ENCODE data around the gene GOLIM4.

The GOLIM4 gene

DNA sequence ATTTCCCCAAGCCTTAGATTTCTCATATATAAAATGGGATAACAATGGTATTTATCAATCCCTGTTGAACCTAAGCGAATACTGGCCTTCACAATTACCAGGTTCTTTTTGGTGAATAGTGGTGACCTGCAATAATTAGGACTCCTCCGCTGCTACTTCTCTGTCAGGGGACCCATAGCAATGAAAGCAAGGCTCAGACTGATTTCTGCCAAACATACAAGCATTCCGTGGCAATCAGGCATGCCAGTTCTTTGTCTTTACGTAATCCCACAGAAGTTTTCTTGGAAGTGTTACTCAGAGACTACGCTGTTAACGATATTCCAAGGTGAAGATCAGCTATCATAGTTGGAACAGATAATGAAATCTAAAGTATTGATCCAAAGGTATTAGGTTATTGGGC lies 105.7 kb downstream of the GOLIM4 start:
- DNase-seq (ENCODE audit: low read depth), result no peak

DNA sequence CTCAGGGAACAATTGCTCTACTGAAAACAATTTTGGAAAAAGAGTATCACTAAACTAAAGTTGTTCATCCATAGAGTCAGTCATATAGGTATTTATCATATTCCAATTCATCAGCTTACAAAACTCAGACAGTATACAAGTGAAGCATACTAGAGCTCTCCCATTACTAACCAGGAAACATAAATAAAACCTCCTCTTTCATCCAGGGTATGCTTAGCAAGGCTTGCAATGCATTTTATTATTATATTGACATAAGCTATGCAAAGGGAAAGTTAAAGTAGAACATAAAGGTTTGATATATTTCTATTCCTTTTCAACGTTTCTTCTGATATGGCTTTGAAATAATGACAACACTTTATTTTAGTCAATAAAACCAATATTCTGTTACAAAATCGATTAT lies 106.7 kb downstream of the GOLIM4 start:
- no peak for DNase-seq (ENCODE audit: low read depth)

DNA sequence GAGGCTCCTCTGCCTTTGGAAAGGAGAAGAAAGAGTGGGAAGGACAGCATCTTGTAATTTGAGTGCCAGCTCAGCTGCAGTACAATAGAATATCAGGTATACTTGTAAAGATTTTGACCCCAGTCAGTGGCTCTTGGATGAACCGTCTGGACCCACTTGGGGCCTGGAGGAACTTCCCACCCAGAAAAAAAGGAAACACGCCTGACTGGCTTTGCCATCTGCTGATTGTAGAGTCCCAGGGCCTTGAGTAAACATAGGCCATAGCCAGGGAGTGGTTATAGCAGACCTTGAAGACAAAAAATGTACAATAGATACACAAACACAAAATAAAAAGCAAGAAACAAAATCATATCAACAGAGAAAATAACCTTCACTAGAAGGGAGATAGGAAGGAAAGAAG lies 112.1 kb downstream of the GOLIM4 start:
- DNase-seq (ENCODE audit: low read depth), result no peak

DNA sequence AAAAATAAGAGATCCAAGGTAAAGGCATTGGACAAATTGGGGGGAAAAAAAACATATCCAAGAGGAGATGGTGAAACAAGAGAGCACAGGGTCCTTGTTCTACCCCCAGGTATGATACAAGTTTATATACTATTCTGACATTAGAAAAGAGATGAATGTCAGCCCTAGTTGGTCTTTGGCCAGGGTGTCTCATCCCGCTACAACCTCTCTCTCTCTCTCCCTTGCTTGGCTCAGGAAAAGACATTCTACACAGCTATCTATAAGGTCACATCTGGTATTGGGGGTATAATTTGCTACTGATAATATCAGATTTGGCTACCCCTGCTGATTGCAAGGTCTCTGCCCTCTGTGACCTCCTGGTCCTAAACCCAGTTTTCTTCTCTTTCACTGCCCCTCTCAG lies 117.2 kb downstream of the GOLIM4 start:
- DNase-seq (ENCODE audit: low read depth), result no peak

DNA sequence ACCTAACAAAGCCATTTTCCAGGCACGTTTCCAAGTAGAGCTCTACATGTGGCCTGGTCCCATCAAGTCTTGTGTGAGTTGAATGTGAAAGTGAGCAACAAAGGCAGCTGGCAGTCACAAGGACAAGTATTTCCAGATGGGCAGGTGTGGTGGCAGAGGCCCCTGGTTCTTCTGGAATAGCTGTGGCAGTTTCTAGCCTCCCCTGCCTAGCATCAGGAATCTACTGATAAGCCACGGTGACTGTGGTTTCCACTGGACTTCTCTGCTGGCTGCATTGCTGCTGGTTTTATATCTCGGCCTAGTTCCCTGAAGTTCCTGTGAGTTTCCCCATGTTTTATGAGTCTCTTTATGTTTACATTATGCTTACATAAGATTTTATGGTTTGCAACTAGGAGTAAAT lies 117.7 kb downstream of the GOLIM4 start:
- DNase-seq (ENCODE audit: low read depth), result no peak

DNA sequence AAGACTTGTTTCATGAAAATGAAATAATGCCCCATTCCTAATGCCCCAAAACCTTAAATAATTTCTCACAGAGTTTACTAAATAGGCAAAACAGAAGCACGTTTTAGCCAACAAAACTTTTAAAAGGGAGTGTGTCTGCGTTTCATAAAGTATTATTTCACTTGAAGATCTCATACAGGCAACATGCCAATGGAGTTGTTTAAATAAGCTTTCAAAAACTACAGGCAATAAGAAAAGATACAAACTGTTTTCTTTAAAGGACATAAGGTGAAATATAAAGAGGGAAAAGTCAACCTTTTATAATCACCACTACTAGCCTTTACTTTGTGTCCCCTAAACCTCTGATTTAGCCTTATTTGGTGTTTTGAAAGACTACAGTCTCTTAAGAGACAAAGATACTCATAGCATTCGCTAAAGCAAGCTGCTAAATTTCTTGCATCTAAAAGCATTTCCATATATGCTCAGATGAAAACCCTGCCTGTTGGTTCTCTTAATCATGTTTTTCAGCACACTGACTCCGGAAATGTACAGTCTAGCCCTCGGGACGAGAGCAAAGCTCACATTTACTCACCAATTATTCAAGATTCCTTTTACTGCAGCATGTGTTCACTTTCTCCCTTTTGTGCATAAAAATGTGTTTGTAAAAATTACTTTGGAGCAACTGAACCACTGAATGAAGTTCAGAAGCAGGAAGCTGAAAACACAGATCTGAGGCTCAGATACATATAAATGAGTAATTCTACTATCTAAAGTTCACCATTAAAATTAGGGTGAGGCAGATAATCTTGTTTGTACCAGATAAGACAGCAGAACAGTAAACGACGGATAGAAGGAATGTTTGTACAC lies 119.0 kb downstream of the GOLIM4 start:
- DNase-seq (ENCODE audit: low read depth), result no peak

DNA sequence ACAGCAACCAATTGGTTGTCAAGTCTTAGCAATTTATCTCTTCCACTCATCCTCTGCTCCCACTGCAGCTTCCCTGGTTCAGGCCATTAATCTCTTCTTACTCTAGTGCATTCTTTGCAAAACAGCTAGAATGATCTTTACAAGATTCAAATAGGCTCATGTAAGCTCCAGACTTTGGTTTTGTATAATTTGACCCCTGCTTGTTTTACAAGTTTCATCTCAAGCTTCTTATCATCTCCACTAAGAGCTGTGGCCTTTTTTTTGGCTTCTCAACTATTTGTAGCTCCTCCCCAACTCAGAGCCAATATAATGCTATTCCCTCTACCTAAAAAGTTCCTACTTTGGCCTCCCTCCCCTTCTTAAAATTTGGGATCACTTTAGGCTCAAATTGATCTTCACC lies 121.8 kb downstream of the GOLIM4 start:
- DNase-seq (ENCODE audit: low read depth), result no peak

DNA sequence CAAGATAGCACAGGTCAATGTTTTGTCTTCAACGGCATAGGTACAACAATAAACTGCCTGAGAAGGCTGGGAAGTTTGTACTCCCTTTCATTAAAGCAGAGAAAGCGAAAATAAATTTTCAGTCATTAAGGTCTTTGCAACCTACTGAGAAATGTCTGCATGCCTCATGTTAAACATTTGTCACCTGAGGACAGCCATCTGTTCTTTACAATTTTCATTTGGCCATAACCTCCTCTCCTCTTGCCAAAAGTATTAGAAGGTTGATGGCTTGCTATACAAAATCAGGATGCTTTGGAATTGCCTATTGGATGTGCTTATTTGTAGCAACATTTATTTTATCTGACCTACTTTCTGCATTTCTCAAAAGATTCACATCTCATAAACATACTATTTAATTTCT lies 122.7 kb downstream of the GOLIM4 start:
- DNase-seq (ENCODE audit: low read depth), result no peak

DNA sequence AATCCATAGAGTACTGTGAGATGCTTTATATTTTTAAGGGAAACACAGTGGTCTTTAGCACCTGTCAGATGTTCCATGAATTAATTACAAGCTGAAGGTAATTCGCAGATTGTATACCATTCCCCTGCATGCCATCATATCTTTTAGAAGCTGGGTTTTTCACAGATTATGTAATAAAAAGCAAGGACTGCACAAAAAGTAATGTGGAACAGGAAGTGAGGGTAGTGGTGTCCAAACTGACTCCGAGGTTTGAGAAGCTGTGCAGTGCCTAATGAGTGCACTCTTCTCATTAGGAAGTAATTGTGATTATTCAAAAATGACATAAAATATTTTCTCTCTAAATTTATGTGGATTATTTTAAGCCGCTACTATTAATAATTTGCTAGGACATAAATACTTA lies 123.2 kb downstream of the GOLIM4 start:
- no peak for DNase-seq (ENCODE audit: low read depth)

DNA sequence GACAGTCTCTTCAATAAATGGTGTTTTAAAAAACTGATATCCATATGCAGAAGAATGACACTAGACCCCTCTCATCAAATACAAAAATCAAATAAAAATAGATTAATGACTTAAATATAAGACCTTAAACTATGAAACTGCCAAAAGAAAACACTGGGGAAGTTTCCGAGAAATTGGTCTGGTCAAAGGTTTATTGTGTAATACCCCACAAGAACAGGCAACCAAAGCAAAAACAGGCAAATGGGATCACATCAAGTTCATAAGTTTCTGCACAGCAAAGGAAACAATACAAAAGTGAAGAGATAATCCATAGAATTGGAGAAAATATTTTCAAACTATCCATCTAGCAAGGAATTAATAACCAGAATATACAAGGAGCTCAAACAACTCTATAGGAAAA lies 126.2 kb downstream of the GOLIM4 start:
- no peak for DNase-seq (ENCODE audit: low read depth)

DNA sequence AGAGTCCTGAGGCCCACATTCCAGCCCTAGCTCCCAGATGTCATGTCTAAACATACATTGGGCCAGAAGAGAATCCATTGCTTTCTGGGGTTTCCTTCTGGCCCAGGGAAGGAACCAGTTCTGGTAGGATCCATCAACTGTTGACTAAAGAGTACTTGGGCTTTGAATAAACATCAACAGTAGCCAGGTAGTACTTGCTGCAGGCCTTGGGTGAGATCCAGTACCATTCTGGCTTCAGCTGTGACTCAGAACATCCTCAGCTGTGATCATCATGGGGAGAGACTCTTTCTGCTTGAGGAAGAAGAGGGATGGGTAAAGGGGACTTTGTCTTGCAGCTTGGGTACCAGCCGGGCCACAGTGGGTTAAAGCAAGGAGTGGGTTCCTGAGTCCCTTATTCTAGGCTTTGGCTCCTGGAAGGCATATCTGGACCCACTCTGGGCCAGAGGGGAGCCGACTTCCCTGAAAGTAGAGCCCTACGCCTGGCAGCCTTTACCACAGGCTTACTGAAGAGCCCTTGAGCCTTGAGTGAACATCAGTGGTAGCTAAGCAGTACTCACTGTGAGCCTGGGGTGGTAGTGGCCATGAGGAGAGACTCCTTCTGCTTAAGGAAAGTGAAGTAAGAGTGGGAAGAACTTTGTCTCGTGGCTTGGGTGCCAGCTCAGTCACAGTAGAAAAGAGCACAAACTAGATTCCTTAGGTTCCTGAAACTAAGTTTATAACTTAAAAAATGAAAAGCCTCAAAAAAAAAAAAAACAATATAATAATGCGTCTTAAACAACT lies 128.3 kb downstream of the GOLIM4 start:
- no peak for DNase-seq (ENCODE audit: low read depth)

Measured in activated T-helper 9 cell treated with anti-CD3 and anti-CD28 coated beads, Interleukin-2, amount 50 U/mL, for 16 hours (primary cell).